Measurements from ENCODE around the gene CIBAR2. TPM values are rescaled to one million over a fixed set of nuclear protein-coding genes. Genes with fewer than 3 reads are reported as not detected.
A peak's percentile ranks its signal among the peaks of the same experiment; 100 is the strongest.

Gene CIBAR2
- total and polyA plus RNA-seq, 9 of the 15 experiments (the other 6 are each of a cell fraction or from before 2014, with no cell fraction given): not detected

- CTCF ChIA-PET (ENCODE audit: low intra/inter-chr PET ratio): no interaction called here
- no peaks in the 10 kb centered on the region for H3K9me1 ChIP-seq (ENCODE audit: control insufficient read depth, insufficient read depth, low read length)
- POLR2A ChIA-PET: interaction anchor here (0.6 to 0.9 kb wide), 3 partner anchors 8 to 41 kb away, joined by 3 to 4 read pairs (median 4); partner anchors contain the start of gene CIBAR2
- ATAC-seq: peak; percentile 31
- H3K4me3 ChIP-seq: no peak overlapping the region
- H3K4me1 ChIP-seq (replicated peaks in 1 of 2; ENCODE audit: control insufficient read depth in 2 of 2, insufficient read depth in 2 of 2, low read length in 2 of 2): peaks cover 9 to 22% of the 10 kb centered on the region in 2 experiments
- in situ Hi-C loops (cut with MboI): no loop called here
- WGBS (ENCODE audit: insufficient coverage, low coverage, missing lambda C conversion rate): 24% methylated on average over 16 of the region's 16 CpGs
- no peak for TF ChIP-seq LEF1 (IDR thresholded peaks at IDR 0.05)
- peak; percentile 62 for TF ChIP-seq NFIC (IDR thresholded peaks at IDR 0.05)
- no peak for TF ChIP-seq TRIM25 (IDR thresholded peaks at IDR 0.05; ENCODE audit: borderline replicate concordance)
- no peak for TF ChIP-seq ARID3B (CRISPR knock-in tag; IDR thresholded peaks at IDR 0.05; ENCODE audit: borderline replicate concordance)
- no peak for TF ChIP-seq ETV5 (CRISPR knock-in tag; IDR thresholded peaks at IDR 0.05; ENCODE audit: low read depth)
- TF ChIP-seq FOXJ2 (tag; IDR thresholded peaks at IDR 0.05): no peak
- no peak for TF ChIP-seq OTX1 (CRISPR knock-in tag; IDR thresholded peaks at IDR 0.05)
- H3K36me3 ChIP-seq (ENCODE audit: control insufficient read depth, insufficient read depth, low read length): no peaks in the 10 kb centered on the region
- no peak for DNase-seq (ENCODE audit: extremely low read depth in 1 of 4, low spot score in 3 of 4)
- no peaks in the 10 kb centered on the region; the same call in 1 of the 2 replicates for H4K20me1 ChIP-seq (replicated peaks; ENCODE audit: control insufficient read depth, insufficient read depth, low read length)
- H3K9me3 ChIP-seq (replicated peaks; ENCODE audit: control insufficient read depth, insufficient read depth, low read depth, low read length): peaks cover 3% of the 10 kb centered on the region; the same call in 1 of the 2 replicates
- no peaks in the 10 kb centered on the region for H3K79me2 ChIP-seq (ENCODE audit: control insufficient read depth, insufficient read depth, low read length)
- H3K27me3 ChIP-seq (ENCODE audit: control insufficient read depth in 2 of 2, insufficient read depth in 2 of 2, low read length in 2 of 2): peaks cover 11 to 34% of the 10 kb centered on the region in 2 experiments; a peak in 3 of 5 replicates
- no TSS peak for BruUV-seq (replicated peaks)
- H3K9ac ChIP-seq (ENCODE audit: insufficient read depth in 1 of 2, low read depth in 2 of 2, low read length in 2 of 2): peak overlapping the region in 1 of 2 experiments; percentile 75; a peak in 2 of 4 replicates
- no peak overlapping the region for H3K4me2 ChIP-seq (ENCODE audit: insufficient read depth, low read length)
- no peak overlapping the region for H3K27ac ChIP-seq (ENCODE audit: extremely low read depth, low read depth, low read length)
- no peak overlapping the region for H2AFZ ChIP-seq (ENCODE audit: low read depth, low read length)
- peak; percentile 56 for FAIRE-seq
- intact Hi-C loops (cut with micrococcal nuclease): no loop called here
Observed at GRCh38 chr16:85125570-85126393, 13.5 kb upstream of the CIBAR2 start.

All from K562 (cell line).